IPS-18c (cell line): ENCODE results near the gene CD9.
"Not testable (repeated sequence)": the region's sequence is repeated elsewhere in the genome, so short reads cannot be mapped to it uniquely, and the experiment has no call there.

Source experiments
- H3K4me3 ChIP-seq: 2 replicates; pipeline ENCODE4 v1.7.0; 2013; ENCODE audit warnings: low read depth, mild to moderate bottlenecking, low read length, moderate library complexity; ENCODE audit not compliant: insufficient read depth
- H3K9me3 ChIP-seq: one replicate; pipeline ENCODE4 v1.6.1; 2013; ENCODE audit warnings: mild to moderate bottlenecking, low read length, moderate library complexity; ENCODE audit not compliant: control insufficient read depth, insufficient read depth

Gene CD9

DNA sequence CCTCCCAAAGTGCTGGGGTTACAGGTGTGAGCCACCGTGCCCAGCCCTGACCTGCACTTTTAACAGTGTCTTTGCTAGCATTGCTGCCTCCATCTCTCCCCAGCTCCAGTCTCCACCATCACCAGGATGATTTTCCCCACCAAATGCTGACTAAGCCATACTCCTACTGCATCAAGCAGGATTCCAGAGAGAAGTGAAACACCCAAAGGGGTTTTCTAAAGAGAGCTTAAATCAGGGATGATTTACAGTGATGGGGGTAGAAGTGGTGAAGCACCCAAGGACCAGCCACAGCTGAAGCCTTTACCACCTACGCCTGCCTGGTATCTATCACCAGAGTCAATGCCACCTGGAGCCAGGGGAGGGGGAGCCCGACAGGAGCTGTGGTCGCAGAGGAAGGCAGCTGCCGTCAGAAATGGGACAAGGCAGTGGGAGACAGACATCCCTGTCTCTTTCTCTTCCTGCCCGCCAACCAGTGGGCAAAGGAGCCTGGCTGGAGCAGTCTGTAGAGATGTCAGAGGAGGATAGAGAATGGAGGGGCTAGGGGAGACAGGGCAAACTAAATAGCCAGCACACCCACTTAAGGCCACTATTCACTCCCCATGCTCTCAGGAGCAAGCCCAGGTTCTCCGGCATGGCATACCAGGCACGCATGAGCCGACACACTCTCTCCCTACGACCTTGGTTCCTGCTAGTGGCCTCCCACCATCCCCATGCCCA is 22.4 kb upstream of the CD9 start:
- H3K4me3 ChIP-seq = no peak overlapping the region
- no peaks in the 10 kb centered on the region for H3K9me3 ChIP-seq

DNA sequence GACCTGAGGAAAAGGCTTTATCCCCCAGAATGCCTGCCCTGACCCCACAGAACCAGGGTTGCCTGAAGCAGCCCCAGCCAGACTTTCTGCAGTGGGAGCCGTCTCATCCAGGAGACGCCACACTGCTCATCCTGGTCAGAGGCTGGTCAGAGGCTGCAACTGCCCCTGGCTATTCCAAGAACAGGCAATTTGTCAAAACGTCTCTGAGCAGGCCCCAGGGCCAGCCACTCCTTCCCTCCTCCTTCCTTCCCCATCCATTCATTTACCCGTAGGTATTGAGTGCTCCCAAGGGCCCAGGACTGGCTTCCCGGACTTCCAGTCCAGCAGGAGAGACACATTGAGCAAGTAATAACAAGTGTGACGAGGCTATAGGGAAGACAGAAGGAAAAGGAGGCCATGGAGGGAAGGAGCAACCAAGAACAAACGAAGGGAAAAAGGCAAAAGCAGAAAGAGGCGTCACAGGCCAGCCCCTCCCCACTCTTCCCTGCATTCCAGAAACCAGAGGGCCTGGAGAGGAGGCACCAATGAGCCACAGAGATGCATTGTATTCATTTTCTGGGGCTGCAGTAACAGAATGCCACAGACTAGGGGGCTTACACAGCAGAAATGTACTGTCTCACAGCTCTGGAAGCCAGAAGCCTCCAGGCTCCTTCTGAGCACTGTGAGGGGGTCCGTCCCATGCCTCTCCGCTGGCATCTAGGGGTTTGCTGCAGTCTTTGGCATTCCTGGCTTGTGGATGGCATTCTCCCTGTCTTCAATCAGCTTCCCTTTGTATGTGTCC is 21.0 kb upstream of the CD9 start:
- H3K4me3 ChIP-seq = no peak overlapping the region
- peaks cover 2% of the 10 kb centered on the region for H3K9me3 ChIP-seq

DNA sequence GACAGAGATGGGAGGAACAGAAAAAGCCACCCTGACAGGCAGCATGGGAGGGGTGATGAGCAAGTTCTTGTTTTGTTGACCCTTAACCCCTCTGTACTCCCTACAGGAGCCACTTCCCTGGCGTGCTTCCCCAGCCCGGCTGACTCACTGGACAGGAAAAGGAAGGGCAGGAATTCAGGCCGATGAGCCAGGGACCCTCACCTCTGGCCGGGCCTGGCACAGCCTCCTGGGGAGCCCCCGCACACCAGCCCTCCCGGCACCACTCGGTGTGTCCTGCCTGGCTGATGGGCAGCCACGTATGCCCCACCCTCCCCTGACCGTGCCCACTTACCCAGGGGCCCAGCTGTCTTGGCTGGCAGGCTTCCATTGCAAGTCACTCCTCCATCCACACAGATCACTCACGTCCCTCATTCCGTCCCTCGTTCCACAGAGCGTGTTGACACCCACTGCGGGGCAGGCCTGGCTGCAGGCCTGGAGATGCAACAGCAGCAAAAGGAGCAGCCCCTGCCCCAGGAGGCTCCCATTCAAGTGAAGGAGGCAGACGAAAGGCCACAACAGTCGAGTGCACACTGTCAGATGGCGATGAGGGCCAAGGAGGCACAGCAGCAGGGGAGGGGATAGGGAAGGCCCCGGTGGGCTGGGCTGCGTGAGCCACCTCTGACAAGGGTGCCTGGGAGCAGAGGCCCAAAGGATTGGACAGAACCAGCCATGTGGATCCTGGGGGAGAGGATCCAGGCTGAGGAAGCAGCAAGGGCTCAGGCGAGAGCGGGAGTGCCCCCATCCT is 19.7 kb upstream of the CD9 start:
- H3K4me3 ChIP-seq = no peak overlapping the region

DNA sequence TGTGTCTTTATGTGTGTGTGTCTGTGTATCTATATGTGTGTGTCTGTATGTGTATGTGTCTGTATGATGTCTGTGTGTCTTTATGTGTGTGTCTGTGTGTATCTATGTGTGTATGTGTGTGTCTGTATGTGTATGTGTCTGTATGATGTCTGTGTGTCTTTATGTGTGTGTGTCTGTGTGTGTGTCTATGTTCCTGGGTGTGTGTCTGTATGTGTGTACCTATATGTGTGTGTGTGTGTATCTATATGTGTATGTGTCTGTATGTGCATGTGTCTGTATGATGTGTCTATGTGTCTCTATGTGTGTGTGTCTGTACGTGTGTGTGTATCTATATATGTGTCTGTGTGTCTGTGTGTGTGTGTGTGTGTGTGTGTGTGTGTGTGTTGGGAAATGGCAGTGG is 19.0 kb upstream of the CD9 start:
- H3K9me3 ChIP-seq = peaks cover 3% of the 10 kb centered on the region

More for the DNA sequence above, 19.7 kb upstream of the CD9 start:
- peaks cover 3% of the 10 kb centered on the region for H3K9me3 ChIP-seq

DNA sequence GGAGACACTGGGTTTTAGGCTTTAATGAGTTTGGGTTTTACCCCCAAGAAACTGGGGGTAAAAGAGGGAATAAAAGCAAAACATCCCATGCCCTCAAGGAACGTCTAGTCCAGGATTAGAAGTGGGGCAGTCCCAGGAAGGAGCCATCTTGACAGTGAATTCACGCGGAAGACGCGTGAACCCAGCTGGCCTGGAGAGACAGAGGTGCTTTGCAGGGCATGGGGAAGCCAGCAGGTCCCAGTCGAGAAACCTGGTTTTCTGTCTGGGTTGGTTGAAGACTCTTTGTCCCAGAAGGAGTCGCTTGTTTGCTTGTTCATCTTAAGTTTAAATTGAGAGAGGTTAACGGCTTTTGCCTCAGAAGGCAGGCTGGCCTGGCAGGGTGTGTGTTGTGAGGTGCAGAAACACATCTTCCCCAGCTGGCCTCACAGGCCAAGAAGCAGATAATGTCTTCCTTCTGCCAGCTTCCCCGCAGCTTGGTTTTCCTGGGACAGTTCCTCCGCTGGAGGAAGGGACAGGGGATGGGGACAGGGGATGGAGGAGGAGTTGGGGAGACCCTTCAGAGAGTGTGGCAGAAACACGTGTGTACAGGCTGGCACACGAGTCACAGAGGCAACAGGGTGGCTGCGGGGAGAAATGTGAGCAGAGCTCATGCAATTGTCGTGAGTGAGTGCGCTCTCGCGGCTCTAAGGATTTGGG is 18.5 kb upstream of the CD9 start:
- Histone ChIP-seq H3K9me3 (peaks cover 3% of the 10 kb centered on the region), H3K4me3 (no peak overlapping the region)

More for the DNA sequence above, 19.0 kb upstream of the CD9 start:
- H3K4me3 ChIP-seq = no peak overlapping the region

DNA sequence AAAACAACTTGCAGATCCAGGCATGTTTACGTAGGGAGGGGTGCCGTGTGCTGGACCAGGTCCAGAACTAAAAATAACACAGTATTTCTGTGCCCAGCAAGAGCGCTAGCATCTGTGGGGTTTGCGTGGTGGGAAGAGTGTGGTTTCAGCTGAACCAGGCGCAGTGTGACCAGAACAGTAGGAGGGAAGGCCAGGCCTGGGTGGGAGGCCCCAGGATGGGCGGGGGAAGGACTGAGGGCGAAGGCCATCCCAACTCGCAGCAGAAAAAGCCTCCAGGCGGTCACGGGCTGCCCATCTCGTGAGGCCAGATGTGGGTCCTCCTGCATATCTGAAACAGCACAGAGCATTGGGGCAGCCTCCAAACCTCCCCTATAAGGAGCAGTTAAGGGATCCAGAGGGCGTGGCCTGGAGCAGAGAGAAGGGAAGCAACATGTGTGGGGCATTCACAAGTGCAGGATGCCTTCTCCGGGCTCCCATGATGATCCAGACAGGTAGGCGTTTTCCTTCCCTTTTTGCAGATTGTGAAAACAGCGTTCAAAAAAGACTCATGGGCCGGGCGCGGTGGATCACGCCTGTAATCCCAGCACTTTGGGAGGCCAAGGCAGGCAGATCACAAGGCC is 17.8 kb upstream of the CD9 start:
- Histone ChIP-seq H3K9me3 (peaks cover 3% of the 10 kb centered on the region), H3K4me3 (no peak overlapping the region; the same call in 1 of the 2 replicates)

DNA sequence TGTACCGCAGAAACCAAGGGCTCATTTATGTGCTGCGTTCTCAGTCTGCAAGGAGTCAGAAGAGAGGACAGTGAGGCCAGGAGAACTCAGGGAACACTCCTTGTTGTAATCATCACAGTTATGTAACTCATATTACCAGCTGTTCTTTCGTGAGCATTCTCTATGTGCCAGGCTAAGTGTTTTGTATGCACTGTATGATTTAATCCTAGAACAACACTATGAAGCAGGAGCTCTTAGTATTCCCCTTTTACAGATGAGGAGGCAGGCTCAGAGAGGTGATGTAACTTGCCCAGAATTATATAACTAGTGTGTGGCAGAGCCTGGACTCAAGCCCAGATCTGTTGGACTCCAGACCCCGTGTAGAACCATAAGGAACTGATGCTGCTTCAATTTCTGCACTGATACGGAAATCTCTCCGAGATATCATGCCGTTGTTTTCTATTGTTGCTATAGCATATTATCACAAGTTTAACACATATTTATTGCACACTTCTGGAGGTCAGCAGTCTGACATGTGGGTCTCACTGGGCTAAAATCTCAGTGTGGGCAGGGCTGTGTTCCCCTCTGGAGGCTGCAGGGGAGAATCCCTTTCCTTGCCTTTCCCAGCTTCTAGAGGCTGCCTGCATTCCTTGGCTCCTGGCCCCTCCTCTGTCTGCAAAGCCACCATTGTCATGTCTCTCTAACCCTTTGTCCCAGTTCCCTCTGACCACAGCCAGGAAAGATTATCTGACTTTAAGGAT is 16.3 kb upstream of the CD9 start:
- H3K4me3 ChIP-seq = no peak overlapping the region
- H3K9me3 ChIP-seq = peaks cover 3% of the 10 kb centered on the region

DNA sequence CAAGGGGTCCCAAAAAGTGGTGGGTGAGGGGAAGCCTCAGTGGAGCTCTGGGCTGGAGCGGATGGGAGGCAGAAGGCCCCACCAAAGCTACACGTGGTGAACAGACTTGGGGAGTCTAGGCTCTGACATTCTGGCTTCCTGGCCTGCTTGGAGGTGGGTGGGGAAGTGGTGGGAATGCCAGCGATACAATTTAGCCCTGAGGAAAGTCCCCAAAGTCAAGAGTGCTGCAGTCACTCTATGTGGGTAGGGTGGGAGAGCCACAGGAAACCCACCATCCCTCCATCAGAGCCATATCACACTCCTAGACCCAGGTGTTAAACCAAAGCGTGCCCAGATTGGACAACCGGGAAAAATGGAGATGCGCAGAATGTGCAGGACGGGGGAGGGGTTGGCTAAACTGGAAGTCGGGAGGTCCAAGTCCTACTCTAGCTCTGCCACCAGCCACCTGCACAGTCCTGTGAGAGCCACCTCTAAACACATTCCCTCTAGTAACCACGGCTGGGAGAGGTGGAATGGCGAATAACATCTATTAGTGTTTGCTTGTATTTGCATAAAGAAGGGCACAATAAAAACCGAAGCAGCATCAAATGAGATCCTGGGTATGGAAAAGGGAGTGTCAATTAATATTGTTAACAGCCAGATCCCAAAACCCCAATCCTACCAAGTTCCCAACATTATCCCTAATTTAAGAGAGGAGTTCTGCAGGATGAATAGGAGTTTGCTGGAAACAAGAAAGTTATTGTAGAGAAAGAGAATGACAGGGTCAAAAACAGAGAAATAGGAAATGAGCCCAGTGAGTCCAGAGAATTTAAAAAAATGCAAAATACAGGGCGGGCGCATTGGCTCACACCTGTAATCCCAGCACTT is 14.0 kb upstream of the CD9 start:
- Histone ChIP-seq H3K4me3 (no peak overlapping the region), H3K9me3 (peaks cover 3% of the 10 kb centered on the region)

DNA sequence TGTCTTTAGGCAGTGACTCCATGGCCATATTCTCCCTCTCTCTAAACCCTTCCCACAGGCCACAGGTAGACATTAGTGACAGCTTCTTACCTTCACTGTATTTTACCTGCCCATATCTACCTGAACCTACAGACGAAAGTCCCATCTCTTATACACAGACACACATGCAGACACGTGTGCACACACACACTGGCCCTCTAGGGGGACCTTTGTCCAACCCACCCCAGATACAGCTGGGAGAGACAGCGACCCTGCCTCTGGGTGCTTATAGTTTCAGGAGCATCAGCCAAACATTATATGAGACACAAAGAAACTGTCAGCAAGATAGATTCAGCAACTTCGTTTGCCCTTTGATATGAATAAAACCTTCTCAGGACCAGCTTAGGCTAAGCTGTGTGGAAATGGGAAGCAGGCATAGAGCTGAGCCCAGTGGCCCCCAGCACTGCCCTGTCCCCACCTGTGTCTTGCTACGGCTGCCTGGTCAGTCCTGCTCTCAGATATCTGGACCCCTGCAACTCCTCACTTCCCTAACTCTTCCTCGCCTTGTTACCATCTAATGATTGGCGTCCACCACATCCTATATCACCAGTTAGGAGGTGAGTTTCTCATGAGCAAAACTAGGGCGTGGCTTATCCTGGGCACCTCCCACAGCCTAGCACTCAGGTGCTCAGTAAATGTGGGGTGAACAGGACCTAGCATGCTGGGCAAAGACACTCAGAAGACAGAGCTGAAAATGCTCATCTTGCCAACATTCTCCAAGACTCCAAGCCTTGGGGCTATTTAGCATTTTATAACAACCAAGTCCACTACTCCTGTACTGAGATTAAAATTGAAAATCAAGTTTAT is 12.0 kb upstream of the CD9 start:
- Histone ChIP-seq H3K4me3 (no peak overlapping the region), H3K9me3 (peaks cover 3% of the 10 kb centered on the region)

DNA sequence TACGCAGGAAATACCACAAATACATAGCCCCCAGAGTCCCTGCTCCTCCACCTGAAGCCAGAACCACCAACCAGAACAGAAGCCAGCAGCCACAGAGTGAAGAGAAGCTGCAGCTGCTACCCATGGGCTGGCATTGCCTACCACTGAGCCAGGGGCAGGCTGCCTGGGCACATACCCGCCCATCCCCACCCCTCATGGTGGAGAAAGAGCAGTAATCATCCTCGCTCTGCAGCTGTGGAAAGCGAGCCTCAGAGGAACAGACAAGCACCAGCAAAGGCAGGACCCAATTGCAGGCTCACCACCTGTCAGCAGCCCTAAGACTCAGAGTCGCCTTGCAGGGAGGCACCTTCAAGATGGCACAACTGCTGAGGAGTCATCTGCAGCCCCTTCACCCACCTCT is 11.2 kb upstream of the CD9 start:
- H3K4me3 ChIP-seq = no peak overlapping the region
- H3K9me3 ChIP-seq = peaks cover 3% of the 10 kb centered on the region

DNA sequence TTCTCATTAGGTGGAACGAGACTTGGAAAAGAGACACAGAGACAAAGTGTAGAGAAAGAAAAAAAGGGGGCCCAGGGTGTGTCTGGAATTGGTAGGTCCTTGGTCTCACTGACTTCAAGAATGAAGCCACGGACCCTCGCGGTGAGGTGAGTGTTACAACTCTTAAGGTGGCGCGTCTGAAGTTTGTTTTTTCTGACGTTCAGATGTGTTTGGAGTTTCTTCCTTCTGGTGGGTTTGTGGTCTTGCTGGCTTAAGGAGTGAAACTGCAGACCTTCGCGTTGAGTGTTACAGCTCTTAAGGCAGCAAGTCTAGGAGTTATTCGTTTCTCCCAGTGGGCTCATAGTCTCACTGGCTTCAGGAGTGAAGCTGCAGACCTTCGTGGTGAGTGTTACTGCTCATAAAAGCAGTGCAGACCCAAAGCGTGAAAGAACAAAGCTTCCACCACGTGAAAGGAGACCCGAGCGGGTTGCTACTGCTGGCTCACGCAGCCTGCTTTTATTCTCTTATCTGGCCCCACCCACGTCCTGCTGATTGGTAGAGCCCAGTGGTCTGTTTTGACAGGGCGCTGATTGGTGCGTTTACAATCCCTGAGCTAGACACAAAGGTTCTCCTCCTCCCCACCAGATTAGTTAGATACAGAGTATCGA is 10.1 kb upstream of the CD9 start:
- not testable (repeated sequence) for H3K9me3 ChIP-seq, H3K4me3 ChIP-seq

DNA sequence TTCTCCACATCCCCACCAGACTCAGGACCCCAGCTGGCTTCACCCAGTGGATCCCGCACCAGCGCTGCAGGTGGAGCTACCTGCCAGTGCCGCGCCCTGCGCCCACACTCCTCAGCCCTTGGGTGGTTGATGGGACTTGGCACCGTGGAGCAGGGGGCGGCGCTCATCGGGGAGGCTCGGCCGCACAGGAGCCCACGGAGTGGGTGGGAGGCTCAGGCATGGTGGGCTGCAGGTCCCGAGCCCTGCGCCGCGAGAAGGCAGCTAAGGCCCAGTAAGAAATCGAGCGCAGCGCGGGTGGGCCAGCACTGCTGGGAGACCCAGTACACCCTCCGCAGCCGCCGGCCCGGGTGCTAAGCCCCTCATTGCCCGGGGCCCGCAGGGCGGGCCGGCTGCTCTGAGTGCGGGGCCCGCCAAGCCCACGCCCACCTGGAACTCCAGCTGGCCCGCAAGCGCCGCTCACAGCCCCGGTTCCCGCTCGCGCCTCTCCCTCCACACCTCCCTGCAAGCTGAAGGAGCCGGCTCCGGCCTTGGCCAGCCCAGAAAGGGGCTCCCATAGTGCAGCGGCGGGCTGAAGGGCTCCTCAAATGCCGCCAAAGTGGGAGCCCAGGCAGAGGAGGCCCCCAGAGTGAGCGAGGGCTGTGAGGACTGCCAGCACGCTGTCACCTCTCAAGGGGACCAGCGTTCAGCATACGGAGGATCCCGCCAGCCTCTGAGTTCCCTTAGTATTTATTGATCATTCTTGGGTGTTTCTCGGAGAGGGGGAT is 9.3 kb upstream of the CD9 start:
- not testable (repeated sequence) for H3K4me3 ChIP-seq, H3K9me3 ChIP-seq

DNA sequence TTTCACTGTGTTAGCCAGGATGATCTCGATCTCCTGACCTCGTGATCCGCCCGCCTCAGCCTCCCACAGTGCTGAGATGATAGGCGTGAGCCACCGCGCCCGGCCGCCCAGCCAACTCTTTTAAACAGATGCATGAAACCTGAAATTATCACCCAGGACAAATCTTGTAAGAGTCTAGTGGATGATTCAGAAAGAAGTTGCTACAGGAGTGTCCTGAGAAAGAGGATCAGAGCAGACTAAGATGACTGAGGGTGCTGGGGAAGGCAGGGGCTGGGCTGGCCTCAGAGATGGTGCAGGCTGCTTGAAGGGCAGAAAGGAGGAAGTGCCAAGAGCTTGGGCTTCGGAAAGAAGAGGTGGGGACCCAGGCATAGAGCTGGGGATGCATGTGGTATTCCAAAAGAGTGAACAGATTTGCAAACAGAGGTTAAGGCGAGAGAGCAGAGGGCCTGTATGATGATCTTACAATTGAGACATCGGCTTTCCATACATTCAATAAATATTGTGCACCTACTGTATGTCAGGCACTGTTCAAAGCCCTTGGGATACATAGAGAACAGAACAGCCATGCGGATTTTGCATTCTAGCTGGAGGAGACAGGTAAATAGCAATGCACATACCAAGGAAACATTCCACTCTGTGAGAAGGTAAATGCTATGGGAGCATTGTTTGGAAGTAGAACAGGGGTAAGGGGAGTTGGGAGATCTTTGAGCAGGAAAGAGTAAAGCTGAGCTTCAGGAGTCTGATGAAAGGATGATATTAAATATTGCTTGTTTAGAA is 7.4 kb upstream of the CD9 start:
- no peak overlapping the region for H3K4me3 ChIP-seq
- H3K9me3 ChIP-seq = no peaks in the 10 kb centered on the region
